T-helper 2 cell treated with Interferon-gamma antibody and Interleukin-4, amounts not matched to agents 5 μg/mL and 100 μg/mL, for 36 hours (primary cell): ENCODE measurements around the gene TBL3.

ENCODE experiments used
- DNase-seq: peaks from one replicate; pipeline ENCODE4 v3.0.0; 2021; ENCODE audit warnings: low spot score
- H3K27ac Mint-ChIP-seq: one replicate; pipeline ENCODE4 v1.8.0; 2021; ENCODE audit warnings: mild to moderate bottlenecking, mixed read lengths
- H3K27me3 Mint-ChIP-seq: one replicate; pipeline ENCODE4 v1.8.0; 2021; ENCODE audit warnings: low read depth, mixed read lengths
- H3K36me3 Mint-ChIP-seq: one replicate; pipeline ENCODE4 v1.8.0; 2021; ENCODE audit warnings: low read depth, mixed read lengths
- H3K4me1 Mint-ChIP-seq: one replicate; pipeline ENCODE4 v1.8.0; 2021; ENCODE audit warnings: low read depth, mixed read lengths
- H3K4me3 Mint-ChIP-seq: one replicate; pipeline ENCODE4 v1.8.0; 2022; ENCODE audit warnings: mild to moderate bottlenecking, moderate library complexity, mixed read lengths
- H3K9me3 Mint-ChIP-seq: one replicate; pipeline ENCODE4 v1.8.0; 2021; ENCODE audit warnings: mixed read lengths

TBL3 gene

GRCh38 chr16:2026461-2027023 is 54.7 kb downstream of the TBL3 start, which contains the start of gene NHERF2:
NHERF2 (plus strand) TSS chr16:2026902; CDS start chr16:2027006, 104 bp downstream.
- H3K27me3 Mint-ChIP-seq = peaks cover 35% of the 10 kb centered on the region
- no peak for DNase-seq
- no peak within 1 kb of the TSS for H3K27ac Mint-ChIP-seq
- H3K4me3 Mint-ChIP-seq = peak within 1 kb of the TSS; percentile 66
- no peaks in the 10 kb centered on the region for H3K36me3 Mint-ChIP-seq
- H3K9me3 Mint-ChIP-seq = no peaks in the 10 kb centered on the region
- H3K4me1 Mint-ChIP-seq = peaks cover 11% of the 10 kb centered on the region

DNA sequence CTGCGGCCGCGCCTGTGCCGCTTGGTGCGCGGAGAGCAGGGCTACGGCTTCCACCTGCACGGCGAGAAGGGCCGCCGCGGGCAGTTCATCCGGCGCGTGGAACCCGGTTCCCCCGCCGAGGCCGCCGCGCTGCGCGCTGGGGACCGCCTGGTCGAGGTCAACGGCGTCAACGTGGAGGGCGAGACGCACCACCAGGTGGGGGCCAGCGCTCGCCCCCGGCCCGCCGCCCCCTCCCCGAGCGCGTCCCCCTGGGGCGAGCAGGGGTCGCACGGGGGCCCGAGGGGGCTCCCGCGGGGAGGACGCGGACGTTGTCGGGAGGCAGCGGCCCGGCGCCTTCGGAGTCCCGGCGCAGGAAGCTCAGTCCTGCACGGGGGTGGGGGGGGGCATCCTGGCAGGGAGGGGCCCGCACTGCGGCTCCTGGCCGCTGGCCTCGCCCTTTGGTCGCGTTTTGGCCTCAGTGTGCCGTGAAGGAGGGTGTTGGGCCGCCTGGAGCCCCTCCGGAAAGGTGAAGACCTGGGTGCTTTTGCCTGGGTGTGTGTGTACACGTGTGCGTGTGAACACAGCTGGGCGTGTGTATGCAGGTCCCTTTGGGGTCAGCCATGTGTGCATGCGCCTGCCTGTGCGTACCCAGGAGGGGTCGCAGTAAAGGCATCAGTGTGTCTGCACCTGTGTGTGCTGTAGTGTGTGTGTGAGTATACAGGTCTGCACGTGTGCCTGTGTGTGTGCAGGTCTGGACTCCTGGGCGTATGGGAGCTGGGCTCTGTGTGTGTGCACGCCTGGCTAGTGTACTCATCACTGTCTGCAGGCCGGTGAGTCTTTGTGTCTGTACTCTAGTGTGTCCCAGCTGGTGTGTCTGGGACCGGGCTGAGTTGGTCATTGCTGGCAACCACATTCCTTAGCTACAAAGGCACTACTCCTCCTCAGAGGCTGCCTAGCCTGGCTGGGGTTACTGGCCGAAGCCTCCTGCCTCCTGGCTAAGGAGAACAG is 55.5 kb downstream of the TBL3 start:
- peak overlapping the region; percentile 66 for H3K4me3 Mint-ChIP-seq
- no peaks in the 10 kb centered on the region for H3K36me3 Mint-ChIP-seq
- no peak overlapping the region for H3K27ac Mint-ChIP-seq
- H3K9me3 Mint-ChIP-seq = no peaks in the 10 kb centered on the region
- DNase-seq = no peak
- H3K27me3 Mint-ChIP-seq = peaks cover 32% of the 10 kb centered on the region
- peaks cover 11% of the 10 kb centered on the region for H3K4me1 Mint-ChIP-seq

GRCh38 chr16:2028146-2028545 is 56.3 kb downstream of the TBL3 start:
- Mint-ChIP-seq H3K9me3 (no peaks in the 10 kb centered on the region), H3K36me3 (no peaks in the 10 kb centered on the region), H3K4me3 (no peak overlapping the region), H3K4me1 (peaks cover 4% of the 10 kb centered on the region), H3K27ac (no peak overlapping the region), H3K27me3 (peaks cover 27% of the 10 kb centered on the region)
- no peak for DNase-seq

- no peak overlapping the region for H3K4me3 Mint-ChIP-seq
- H3K27ac Mint-ChIP-seq = no peak overlapping the region
- no peak for DNase-seq
- H3K27me3 Mint-ChIP-seq = peaks cover 27% of the 10 kb centered on the region
- H3K9me3 Mint-ChIP-seq = no peaks in the 10 kb centered on the region
- no peaks in the 10 kb centered on the region for H3K36me3 Mint-ChIP-seq
- peaks cover 2% of the 10 kb centered on the region for H3K4me1 Mint-ChIP-seq
Observed at GRCh38 chr16:2028620-2029220, 56.9 kb downstream of the TBL3 start.

DNA sequence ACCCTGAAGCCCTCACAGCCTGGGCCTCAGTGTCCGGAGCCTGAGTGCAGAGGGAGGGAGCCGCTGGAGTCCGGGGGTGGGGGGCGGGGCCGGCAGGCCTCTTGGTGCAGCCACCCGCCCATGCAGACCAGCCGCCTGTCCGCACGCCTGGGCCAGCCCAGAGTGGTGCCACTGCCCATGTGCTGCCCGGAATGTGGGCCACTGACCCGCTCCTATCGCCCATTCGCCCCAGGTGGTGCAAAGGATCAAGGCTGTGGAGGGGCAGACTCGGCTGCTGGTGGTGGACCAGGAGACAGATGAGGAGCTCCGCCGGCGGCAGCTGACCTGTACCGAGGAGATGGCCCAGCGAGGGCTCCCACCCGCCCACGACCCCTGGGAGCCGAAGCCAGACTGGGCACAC is 57.5 kb downstream of the TBL3 start:
- H3K4me3 Mint-ChIP-seq = no peak overlapping the region
- H3K27ac Mint-ChIP-seq = no peak overlapping the region
- H3K4me1 Mint-ChIP-seq = peaks cover under 1% of the 10 kb centered on the region
- no peak for DNase-seq
- no peaks in the 10 kb centered on the region for H3K36me3 Mint-ChIP-seq
- H3K27me3 Mint-ChIP-seq = peaks cover 25% of the 10 kb centered on the region
- no peaks in the 10 kb centered on the region for H3K9me3 Mint-ChIP-seq

DNA sequence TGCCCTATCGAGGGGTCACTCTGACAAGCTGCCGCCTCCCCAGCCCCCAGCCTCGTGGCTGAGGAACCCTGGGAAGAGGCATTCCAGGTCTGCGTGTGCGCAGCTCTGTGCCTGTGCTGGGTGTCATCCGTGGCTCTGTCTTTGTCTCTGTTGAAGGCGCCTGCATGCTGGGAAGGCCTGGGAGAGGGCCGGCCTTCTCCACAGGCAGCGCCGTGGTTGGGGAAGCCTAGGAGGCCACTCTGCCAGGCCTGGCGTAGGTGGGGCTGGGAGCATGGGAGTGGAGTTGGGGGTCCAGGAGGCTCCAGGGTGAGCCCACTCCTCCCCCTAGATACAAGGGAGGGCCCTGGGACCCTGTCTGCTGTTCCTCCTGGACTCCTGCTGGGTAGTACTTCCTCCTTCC is 58.2 kb downstream of the TBL3 start:
- H3K27ac Mint-ChIP-seq = no peak overlapping the region
- no peak overlapping the region for H3K4me3 Mint-ChIP-seq
- H3K9me3 Mint-ChIP-seq = no peaks in the 10 kb centered on the region

GRCh38 chr16:2031081-2031577 is 59.3 kb downstream of the TBL3 start:
- H3K27me3 Mint-ChIP-seq = peaks cover 17% of the 10 kb centered on the region
- no peak overlapping the region for H3K27ac Mint-ChIP-seq
- no peaks in the 10 kb centered on the region for H3K9me3 Mint-ChIP-seq
- no peaks in the 10 kb centered on the region for H3K36me3 Mint-ChIP-seq
- no peak overlapping the region for H3K4me3 Mint-ChIP-seq
- no peak for DNase-seq
- no peaks in the 10 kb centered on the region for H3K4me1 Mint-ChIP-seq

More for the DNA sequence above, 58.2 kb downstream of the TBL3 start:
- Mint-ChIP-seq H3K4me1 (no peaks in the 10 kb centered on the region), H3K36me3 (no peaks in the 10 kb centered on the region), H3K27me3 (peaks cover 24% of the 10 kb centered on the region)
- DNase-seq = no peak
